HG02973 (cell line): Measurements from ENCODE around the gene IL5.
A peak's percentile ranks its signal among the peaks of the same experiment; 100 is the strongest.
"Not testable (repeated sequence)": the region's sequence is repeated elsewhere in the genome, so short reads cannot be mapped to it uniquely, and the experiment has no call there.

Experiments used
- ATAC-seq: cut with Tn5 transposase; IDR thresholded peaks from one replicate; pipeline ENCODE4 v1.9.1; 2021; ENCODE audit warnings: moderate library complexity; ENCODE audit not compliant: unreplicated experiment

IL5 gene

GRCh38 chr5:132543472-132544201, at the start of gene IL5:
IL5 (minus strand) TSS chr5:132543522; CDS start chr5:132543478, 44 bp downstream.
- no peak for ATAC-seq

- no peak for ATAC-seq
These were observed 49.2 kb upstream of the IL5 start for GRCh38 chr5:132592521-132592920.

GRCh38 chr5:132591145-132591544, 47.8 kb upstream of the IL5 start:
- no peak for ATAC-seq

- ATAC-seq: no peak
These were observed 46.1 kb upstream of the IL5 start for GRCh38 chr5:132589467-132589866.

- no peak for ATAC-seq
These were observed 42.7 kb upstream of the IL5 start for GRCh38 chr5:132586063-132586462.

- not testable (repeated sequence) for ATAC-seq
These were observed 41.2 kb upstream of the IL5 start for GRCh38 chr5:132584560-132584959.

GRCh38 chr5:132576123-132576522, 32.8 kb upstream of the IL5 start:
- ATAC-seq: no peak

GRCh38 chr5:132566657-132567056, 23.3 kb upstream of the IL5 start:
- no peak for ATAC-seq

GRCh38 chr5:132564555-132564954, 21.2 kb upstream of the IL5 start:
- ATAC-seq: not testable (repeated sequence)

- ATAC-seq: no peak
These were observed 18.3 kb upstream of the IL5 start for GRCh38 chr5:132561601-132562000.

GRCh38 chr5:132559383-132560060, 16.2 kb upstream of the IL5 start:
- no peak for ATAC-seq

- peak; percentile 35 for ATAC-seq
These were observed 14.3 kb upstream of the IL5 start for GRCh38 chr5:132557478-132558172.

- ATAC-seq: peak; percentile 98
These were observed 13.6 kb upstream of the IL5 start, which contains the start of gene RAD50 for GRCh38 chr5:132556763-132557477. RAD50 (plus strand) TSS chr5:132556977; CDS start chr5:132557325, 348 bp downstream.

- no peak for ATAC-seq
These were observed 12.9 kb upstream of the IL5 start for GRCh38 chr5:132556153-132556762.

GRCh38 chr5:132549576-132549975, 6.3 kb upstream of the IL5 start:
- no peak for ATAC-seq

- ATAC-seq: not testable (repeated sequence)
These were observed 5.5 kb upstream of the IL5 start for GRCh38 chr5:132548834-132549233.

- no peak for ATAC-seq
These were observed 3.9 kb upstream of the IL5 start for GRCh38 chr5:132547269-132547668.

- ATAC-seq: no peak
These were observed 2.8 kb upstream of the IL5 start for GRCh38 chr5:132546108-132546507.

GRCh38 chr5:132540764-132541163, 2.6 kb downstream of the IL5 start:
- ATAC-seq: no peak

- no peak for ATAC-seq
These were observed 3.2 kb downstream of the IL5 start for GRCh38 chr5:132540149-132540548.

- no peak for ATAC-seq
These were observed 3.6 kb downstream of the IL5 start for GRCh38 chr5:132539716-132540115.
